Left kidney (tissue), 2 donors: ENCODE measurements around the gene RBPJ. TPM values are rescaled to one million over a fixed set of nuclear protein-coding genes. Genes with fewer than 3 reads are reported as not detected.

ENCODE experiments used
- DNase-seq: peaks from one replicate; pipeline ENCODE4 v3.0.0-alpha.2; 2013
- polyA plus RNA-seq: library from polyadenylated mRNA; unstranded; fragments of 120-200 nt; gene quantifications from one replicate; pipeline ENCODE4 v1.2.1, GENCODE V29; 2013; ENCODE audit not compliant: insufficient read length

RBPJ gene
- polyA plus RNA-seq, 1 donor = 89.3 TPM

DNA sequence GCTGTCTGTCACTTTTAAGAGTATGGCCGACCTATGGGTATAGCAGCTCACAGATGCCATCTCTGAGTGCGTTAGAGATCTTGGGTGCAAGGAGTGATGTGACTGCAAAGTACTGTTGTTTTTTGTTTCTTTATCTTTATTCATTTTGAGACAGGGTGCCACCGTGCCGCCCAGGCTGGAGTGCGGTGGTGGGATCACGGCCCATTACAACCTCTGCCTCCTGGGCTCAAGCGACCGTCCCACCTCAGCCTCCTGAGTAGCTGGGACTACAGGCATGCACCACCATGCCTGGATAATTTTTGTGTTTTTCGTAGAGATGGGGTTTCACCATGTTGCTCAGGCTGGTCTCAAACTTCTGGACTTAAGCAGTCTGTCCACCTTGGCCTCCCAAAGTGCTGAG is 98.0 kb downstream of the RBPJ start:
- no peak for DNase-seq

GRCh38 chr4:26420438-26420837 is 99.6 kb downstream of the RBPJ start:
- DNase-seq = no peak

GRCh38 chr4:26420913-26421312 is 100.1 kb downstream of the RBPJ start:
- DNase-seq = no peak

DNA sequence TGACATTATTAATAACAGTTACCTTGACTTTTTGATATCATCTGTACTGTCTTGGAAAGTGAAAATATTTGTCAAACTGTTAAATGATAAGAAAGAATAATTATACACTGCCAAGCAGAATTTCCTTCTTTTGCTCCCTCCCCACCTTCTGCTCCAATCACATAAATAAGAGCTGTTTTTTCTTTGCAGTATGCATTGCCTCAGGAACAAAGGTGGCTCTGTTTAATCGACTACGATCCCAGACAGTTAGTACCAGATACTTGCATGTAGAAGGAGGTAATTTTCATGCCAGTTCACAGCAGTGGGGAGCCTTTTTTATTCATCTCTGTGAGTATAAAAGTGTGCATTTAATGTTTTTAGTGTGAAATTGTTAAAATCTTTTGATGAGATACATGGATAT is 103.3 kb downstream of the RBPJ start:
- DNase-seq = no peak

- DNase-seq = no peak
These were observed 104.0 kb downstream of the RBPJ start for GRCh38 chr4:26424838-26425237.

DNA sequence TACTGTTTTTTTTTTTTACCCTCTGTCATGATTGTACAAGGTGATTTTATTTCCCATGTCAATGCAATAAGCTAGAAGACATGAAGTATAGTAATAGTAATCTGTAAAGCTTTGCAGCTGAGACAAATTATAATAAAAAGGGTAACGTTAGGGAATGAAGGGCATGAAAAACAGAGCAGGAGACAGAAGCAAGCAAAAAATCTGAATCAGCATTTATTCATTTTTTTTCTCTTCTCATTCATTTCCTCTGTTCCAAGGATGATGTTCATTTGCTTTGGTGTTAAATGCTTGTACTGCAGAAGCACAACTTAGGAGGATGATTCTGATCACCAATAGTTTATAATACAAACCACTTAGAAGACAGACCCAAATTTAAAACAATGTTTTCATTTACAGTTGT is 105.1 kb downstream of the RBPJ start:
- DNase-seq = no peak

DNA sequence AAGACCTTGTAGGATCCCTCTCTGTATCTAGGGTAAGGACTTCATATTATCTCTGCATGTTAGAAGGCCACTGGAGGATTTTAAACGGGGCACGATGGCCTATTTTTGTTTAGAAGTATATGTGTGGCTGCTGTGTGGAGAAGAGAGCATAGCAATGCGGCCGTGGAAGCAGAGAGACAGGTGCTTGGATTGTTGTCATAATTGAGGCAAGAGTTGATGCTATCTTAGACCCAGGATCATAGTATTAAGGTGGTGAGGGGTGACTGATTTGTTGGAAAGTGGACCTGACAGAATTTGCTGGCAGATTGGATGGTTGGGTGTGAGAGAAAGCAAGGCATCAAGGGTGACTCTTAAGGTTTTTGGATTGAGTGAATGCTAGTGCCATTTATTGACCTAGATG is 106.1 kb downstream of the RBPJ start:
- no peak for DNase-seq

- DNase-seq = no peak
These were observed 109.1 kb downstream of the RBPJ start for GRCh38 chr4:26429910-26430309.

GRCh38 chr4:26431461-26432180 is 110.8 kb downstream of the RBPJ start:
- no peak for DNase-seq

DNA sequence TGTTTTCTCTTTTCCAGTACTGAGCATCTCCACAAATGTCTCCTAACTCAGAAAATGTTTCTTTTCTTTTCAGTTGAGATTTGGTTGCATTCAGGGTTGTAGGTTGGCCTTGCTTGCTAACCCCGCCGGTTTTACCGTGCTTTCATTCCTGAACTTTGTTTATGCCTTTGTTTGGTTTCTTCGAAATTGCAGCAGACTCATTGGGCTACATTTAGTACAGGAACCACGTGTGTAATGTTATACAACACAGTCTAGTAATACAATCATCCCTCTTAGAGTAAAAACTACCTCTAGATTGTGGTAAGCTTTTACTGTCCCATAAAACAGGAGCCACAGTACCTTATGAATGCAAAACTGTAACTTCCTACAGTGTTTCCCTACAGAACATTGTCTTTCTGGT is 111.6 kb downstream of the RBPJ start:
- DNase-seq = no peak

DNA sequence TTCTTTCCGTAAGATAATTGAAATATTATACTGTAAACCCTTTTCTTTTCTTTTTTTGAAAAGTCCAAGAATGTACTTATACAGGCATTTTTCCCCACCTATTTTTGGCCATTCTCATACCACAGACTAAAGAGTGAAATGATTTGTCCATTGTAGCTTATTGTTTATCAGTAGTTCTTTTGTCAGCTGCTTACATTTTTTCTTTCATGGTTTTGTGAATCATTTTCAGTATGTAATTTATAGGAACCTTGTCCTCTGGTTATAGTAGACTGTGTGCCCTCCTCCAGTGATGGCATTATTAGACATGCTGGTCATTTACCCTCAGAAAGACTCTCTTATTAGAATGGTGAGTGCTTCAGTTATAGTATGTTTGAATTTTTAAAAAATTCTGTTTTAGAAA is 112.7 kb downstream of the RBPJ start:
- DNase-seq = no peak

DNA sequence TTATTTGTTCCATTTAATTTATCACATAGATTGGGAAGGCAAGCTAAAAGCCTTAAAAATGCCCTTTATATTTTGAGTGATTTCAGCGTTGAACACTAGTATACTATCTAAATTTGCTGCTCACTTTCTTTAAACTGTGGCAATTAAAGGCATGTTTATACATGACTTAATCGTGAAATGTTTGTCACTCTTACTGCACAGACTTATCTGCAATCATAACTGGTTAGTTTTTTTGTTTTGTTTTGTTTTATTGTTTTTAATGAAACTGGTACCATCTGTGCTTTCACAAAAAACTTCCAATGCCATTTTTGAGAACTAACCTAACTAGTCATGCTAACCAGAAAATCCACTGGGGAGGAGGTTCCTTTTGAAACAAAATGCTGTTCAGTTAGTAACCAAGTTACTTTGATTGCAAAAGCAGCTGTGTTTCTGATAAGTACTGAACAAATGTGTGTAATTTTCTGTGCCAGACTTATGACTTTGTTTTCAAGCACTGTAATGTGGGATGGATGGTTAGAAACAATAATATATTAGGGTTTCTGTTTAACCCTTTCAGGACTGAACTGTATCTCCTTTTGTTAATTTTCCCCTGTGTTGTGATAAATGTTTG is 113.3 kb downstream of the RBPJ start:
- DNase-seq = no peak

DNA sequence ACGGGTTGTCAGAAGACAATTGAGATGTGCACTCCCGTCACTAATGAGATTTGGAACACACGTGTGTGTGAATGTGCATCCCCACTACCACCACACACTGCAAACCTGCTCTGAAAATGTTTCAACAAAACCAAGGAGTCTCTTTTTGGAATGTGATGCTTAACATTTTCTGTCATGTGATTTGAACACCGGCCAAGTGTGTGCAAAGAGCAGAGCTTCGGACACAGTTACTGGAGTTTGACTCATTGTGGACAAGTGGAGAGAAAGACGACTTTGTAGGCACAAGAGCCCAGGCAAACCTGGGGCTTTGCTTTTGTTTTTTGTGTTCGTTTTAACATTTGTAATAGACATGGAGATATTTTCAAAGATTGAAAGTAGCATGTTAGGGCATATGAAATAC is 120.3 kb downstream of the RBPJ start:
- no peak for DNase-seq

DNA sequence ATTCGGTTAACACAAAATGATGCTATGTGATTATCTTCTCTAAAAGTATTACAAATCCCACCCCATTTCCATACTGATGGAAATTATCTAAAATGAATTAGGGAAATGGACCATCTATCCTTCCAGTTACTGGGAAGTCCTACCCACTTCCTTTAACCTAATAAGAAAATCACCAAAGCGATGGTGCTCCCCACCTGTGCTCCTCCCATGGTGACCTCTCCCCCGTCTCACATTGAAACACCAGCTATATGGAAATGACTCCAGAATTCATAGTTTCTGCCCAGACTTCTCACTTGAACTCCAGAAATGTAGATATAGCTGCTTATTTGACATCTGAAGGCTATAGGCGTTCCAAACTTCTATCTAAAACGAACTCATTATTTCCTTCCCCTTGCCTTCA is 121.0 kb downstream of the RBPJ start:
- DNase-seq = no peak

DNA sequence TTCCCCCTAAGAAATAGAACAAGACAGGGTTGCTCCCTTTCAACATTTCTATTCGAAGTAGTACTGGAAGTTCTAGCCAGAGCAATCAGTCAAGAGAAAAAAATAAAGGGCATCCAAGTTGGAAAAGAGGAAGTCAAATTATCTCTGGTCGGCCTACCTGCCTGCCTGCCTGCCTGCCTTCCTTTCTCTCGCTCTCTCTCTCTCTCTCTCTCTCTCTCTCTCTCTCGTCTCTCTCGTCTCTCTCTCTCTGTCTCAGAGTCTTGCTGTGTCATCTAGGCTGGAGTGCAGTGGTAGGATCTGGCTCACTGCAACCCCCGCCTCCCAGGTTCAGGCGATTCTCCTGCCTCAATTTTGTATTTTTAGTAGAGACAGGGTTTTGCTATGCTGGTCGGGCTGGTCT is 126.6 kb downstream of the RBPJ start:
- DNase-seq = no peak

- no peak for DNase-seq
These were observed 129.6 kb downstream of the RBPJ start for GRCh38 chr4:26450418-26450817.

GRCh38 chr4:26451597-26451996 is 130.8 kb downstream of the RBPJ start:
- no peak for DNase-seq

DNA sequence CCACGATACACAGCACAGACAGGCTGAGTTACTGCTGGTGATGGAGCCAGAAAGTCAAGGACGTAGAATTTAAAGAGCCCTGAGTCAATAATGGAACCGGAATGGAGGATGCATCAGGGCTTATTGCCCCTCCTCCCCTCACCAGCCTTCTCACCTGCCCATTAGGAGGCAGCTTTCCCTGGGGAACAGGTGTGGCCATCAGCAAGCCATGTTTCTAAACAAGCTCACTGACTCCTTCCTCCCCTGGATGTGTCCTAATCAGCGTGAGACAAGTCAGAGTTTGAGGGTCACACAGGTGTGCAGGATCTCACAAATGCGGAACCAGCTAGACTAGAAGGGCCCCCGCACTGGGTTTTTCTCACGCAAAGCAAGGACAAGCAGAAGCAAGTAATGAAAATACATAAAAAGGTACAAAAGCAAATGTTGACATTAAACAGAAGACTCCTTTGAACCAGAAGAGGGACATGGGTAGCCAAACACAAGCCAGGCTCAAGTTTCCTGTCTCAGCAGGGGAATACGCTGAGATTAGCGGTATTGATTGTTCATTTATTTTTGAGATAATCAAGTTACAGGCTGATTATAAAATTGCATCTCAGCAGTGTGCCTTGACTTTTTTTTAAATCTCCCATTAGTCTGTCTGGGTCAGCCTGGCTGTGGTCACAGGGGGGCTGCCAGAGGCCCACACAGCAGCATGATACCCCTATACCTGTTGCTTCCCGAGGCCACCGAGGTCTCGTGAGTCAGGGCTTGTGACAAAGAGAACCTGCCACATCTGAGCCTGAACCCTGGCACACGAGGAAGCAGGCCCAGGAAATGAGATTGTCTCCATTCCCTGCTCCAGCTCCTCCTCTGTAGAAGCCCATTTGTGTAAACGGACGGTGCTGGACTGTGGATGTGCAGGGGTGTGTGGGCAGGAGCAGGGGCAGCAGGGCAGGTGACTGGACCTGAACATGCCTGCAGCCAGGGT is 132.0 kb downstream of the RBPJ start:
- no peak for DNase-seq

GRCh38 chr4:26454961-26455360 is 134.1 kb downstream of the RBPJ start:
- no peak for DNase-seq

- no peak for DNase-seq
These were observed 134.8 kb downstream of the RBPJ start for GRCh38 chr4:26455571-26455970.

- no peak for DNase-seq
These were observed 136.6 kb downstream of the RBPJ start for GRCh38 chr4:26457412-26457811.

GRCh38 chr4:26458157-26458561 is 137.3 kb downstream of the RBPJ start:
- no peak for DNase-seq
